Activated CD4-positive, alpha-beta T cell treated with anti-CD3 and anti-CD28 coated beads for 24 hours (primary cell): Measurements from ENCODE around the gene ATP23.

Experiments used
- DNase-seq, 2 donors: peaks; one replicate each; pipeline ENCODE4 v3.0.0-alpha.2; 2020; ENCODE audit warnings: low read depth in 2 of 2

The ATP23 gene

DNA sequence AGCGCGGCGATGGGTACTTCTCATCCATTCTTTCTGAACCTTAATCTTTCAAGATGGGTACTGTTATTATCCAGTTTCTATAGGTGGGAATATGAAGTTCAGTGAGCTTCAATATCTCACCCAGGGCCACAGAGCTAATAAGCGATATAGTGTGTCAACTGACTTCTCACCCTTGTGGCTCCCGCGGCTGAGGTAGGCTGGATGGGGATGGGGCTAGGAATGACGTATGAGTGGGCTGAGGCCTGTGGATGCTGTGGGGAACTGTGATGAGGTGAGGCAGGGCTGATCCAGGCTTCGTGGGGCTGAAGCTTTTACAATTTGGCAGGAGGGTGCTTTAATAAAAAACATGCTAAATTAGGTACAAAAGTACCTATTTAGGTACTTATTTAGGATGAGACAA is 32.9 kb upstream of the ATP23 start:
- DNase-seq, result no peak

DNA sequence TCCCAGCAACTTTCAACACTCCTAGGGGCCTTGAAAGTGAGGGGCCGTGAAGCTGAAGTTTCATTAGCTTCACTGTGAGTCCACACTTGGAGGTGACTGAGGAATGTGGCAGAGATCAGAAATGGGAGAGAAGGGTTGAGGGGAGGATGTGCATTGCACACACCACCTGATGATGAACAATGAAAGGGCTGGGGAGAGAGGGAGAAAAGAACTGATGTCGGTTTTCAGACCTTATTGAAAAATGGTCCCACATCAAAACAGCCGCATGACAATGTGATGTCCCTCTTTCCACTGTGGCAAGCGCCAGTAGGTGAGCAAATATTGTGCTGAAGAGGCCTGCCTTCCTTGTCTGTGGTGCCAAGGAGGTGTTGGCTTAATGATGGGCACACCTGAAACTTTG is 32.3 kb upstream of the ATP23 start:
- no peak for DNase-seq

DNA sequence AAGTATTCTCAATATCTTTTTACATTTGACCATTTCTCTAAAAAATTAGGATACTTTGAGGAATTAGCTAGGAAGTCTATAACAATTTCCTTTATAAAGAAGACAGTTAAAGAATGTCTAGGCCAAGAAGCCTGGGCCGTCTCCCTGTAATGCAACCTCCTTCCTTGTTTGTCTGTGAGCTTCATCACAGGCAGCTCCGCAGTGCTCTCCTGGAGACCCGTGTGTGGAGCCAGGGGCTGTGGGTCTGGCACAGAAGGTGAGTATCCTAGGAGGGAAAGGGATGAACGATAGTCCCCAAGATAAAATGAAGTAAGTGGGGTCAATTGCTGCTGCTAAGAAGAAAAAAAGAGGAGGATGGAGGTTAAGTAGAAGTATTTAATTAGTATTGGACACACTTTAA is 31.8 kb upstream of the ATP23 start:
- no peak for DNase-seq

DNA sequence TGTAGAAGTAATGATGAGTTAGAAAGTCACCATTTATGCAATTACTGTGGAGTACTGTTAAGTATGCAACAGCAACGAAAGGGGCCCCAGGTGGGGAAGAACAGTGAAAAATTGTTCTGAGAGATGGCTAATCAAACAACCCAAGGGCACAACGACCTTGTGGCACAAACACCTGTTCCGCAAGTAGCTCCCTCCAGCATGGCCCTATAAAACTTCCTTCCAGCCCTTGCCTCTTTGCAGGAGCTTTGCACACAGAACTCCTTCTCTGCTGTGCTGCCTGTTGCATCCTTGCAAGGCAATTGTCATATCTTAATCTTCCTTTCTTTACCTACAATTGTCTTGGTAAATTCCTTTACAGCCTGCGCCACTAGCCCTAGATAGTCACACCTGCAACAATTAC is 23.2 kb upstream of the ATP23 start:
- DNase-seq, result no peak

DNA sequence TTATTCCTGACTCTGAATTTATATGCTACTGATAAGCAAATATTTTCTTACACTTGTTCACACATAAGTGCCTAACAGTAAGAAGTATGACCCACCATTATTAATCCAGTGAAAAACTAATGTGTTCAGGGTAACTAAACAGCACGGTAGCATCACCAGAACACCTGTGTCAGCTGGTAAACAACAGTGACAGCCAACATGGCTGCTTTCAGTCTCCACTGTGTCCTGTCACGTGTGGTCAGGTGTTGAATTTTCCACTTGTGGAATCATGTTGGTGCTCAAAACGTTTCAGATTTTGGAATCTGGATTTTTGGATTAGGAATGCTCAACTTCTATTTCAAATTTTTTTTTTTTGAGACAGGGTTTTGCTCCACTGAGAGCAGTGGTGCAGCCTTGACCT is 14.3 kb upstream of the ATP23 start:
- DNase-seq, result no peak

DNA sequence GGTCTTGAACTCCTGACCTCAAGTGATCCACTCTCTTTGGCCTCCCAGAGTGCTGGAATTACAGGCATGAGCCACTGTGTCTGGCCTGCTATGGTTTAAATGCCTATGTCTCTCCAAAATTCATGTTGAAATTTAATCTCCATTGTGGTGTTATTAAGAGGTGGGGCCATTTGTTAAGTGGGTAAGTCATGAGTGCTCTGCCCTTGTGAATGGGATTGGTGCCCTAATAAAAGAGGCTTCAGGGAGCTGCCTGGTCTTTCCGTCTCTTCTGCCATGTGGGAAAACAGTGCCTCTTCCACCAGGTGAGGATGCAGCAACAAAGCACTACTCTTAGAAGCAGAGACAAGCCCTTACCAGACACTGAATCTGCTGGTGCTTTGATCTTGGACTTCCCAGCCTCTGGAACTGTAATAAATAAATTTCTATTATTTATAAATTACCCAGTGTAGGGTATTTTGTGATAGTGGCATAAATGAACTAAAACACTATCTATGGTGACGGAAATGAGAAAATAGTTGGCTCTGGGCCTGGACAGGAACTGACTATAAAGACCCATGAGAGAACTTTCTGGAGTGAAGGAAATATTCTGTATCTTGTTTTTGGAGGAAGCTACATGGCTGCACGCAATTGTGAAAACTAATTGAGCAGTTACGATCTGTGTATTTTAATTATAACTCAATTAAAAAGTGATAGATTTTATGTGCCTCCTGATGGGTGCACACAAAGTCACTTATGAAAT is 12.1 kb upstream of the ATP23 start:
- DNase-seq, result no peak

DNA sequence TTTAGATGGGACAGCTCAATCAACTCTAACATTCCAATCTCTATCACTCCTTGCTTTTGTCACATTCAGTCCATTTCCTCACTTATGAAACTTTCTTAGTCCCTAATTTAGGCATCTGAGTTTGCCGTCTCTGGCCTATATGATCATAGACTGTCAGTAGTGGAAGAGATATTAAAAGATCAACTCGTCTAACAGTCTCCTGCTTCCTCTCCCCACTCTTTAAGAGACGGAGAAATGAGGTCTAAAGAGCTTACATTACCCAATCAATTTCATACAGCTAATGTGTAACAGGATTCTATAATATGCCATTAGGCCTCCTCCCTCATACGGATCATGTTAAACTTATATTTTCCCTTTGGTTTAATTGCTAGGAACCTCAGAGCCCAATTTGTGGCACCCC is 6.5 kb upstream of the ATP23 start:
- no peak for DNase-seq

DNA sequence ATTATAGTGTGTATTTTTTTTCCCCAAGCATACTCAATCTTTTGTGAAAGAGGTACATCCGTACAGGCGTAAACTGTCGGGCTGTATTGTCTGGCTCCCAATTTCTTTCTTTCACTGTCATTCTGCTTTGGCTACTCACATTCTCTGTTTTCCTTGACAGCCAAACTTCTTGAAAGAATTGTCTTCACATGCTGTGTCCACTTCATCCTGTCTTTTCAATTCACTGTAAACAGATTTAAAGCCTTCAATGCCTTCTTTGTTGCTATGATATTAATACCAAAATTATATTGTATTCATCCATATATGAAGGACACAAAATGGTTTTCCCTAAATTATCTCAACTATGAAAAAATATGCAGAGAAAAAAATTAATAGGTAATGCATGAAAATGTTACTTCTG is 6.0 kb upstream of the ATP23 start:
- no peak for DNase-seq

DNA sequence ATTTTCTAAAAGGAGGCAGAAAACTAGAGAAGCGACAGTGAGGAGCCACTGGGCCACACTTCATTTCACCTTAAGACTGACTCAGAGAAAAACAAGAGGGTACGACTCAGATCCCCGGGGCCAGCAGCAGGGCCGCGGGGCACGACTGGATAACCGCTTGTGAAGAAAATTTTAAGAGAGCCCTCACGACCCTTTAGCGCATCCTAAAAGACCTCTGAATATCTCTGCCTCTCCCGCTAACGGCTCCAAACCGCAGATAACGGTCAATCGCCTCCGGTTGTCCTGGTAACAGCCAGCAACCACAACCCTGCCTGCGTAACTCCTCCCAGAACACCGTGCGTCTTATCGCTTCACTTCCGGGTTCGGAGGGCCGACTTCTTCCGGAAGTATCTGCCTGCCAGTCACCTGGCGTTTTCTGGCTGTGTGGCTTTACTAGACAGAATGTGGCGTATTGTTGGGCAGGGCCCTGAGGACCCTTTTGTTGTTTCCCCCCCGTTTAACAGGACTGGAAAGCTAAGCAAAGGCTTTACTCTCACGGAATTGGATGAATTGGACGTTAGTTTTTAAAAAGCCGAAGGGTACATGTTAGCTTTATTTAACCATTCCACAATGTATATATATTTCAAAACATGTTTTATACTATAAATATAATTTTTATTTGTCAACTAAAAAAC is 5.4 kb upstream of the ATP23 start:
- DNase-seq, result peak; percentile 78 to 83

DNA sequence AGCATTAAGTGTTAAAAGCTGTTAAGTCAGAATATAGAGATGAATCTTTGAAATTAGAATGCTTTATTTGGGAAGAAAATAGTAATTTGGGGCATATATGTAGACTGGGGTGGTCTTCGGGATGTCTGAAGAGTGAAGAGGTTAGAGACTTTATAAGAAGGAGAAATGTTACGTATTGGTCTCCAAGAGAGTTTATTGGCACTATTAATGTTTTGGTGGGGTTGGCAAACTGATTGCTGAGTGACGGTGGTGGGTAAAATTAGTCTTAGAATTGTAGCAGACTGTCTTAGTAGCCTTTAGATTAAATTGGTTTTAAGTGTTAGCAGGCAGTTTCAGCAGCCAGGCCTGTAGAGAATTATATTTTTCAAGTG is 4.9 kb upstream of the ATP23 start:
- no peak for DNase-seq

DNA sequence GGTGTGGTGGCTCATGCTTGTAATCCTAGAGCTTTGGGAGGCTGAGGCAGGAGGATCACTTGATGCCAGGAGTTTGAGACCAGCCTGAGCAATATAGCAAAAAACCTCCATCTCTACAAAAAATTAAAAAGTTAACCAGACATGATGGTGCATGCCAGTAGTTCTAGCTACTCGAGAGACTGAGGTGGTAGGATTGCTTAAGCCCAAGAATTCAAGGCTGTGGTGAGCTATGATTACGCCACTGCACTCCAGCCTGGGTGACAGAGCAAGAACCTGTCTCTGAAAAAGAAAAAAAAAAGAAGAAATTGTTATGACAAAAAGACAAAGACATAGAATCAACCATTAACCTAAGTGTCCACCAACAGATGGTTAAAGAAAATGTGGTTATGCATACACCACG is 2.1 kb upstream of the ATP23 start:
- DNase-seq, result no peak

DNA sequence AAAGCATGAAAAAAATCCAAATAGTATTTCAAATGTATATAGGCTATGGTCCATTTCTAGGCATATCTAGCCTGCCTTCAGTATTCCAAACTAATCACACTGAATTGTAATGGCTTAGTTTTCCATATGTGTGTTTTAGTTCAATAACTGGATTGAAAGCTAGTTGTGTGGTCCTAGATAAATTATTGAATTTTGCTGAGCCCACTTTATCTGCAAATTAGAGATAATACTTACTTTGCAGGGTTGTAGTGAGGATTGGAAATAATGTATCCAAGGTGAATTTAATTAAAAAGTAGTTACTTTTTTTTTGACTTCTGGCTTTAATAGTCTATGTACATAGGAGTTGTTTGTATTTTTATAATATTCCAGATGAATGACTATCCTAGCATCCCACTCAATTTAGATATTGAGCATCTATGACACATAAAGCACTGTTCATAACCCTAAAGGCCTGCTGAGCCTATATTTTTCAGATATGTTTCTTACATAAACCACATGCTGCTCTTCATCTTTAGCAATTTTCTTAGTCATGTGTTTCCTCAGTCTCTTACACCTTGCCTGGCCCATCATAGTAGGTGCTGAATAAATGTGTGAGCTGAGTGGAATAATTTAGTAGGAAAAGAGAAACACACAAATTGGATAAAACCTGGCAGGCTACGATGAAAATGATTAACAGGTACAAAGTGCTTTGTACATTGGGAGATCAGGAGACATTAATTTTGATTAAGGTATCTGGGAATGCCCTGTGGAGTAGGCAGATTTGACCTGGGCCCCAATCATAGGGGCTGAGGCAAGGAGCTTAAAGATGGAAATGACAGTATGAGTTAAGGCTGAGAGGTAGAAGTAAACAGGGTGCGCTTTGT is 1.1 kb upstream of the ATP23 start:
- no peak for DNase-seq

DNA sequence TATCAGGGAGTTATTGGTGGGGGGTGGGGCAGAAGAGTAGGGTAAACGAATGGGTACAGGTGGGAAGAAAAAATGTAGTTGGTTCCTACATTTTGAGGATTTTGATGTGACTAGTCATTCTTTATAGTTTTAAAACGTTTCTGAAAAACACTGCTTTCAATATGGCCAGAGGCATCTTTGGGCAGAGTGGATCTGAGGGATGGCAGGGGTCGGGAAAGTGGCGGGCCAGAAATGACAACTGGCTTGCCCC is 527 bp upstream of the ATP23 start:
- DNase-seq, result no peak

DNA sequence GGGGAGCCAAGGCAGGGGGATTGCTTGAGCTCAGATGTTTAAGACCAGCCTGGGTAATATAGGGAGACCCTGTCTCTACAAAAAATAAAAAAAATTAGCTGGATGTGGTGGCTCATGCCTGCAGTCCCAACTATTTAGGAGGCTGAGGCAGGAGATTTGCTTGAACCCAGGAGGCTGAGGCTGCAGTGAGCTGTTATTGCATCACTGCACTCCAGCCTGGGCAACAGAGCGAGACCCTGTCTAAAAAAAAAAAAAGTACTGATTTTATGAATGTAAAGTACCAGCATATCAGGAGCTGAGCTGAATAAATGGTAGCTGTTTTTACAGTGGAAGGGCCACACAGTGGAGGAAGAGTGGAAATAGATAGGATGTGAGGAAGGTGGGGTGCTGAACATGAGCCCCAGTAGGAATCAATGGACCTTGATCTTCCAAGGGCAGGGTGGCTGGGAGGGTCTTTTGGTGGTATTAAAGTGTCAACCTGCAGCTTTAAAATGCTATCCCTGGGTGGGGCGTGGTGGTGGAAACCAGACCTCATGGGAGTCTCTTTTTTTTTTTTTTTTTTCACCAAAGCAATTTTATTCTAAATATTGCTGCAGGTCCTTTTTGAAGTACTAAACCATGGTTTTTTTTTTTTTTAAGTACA is 2.2 kb downstream of the ATP23 start:
- no peak for DNase-seq

DNA sequence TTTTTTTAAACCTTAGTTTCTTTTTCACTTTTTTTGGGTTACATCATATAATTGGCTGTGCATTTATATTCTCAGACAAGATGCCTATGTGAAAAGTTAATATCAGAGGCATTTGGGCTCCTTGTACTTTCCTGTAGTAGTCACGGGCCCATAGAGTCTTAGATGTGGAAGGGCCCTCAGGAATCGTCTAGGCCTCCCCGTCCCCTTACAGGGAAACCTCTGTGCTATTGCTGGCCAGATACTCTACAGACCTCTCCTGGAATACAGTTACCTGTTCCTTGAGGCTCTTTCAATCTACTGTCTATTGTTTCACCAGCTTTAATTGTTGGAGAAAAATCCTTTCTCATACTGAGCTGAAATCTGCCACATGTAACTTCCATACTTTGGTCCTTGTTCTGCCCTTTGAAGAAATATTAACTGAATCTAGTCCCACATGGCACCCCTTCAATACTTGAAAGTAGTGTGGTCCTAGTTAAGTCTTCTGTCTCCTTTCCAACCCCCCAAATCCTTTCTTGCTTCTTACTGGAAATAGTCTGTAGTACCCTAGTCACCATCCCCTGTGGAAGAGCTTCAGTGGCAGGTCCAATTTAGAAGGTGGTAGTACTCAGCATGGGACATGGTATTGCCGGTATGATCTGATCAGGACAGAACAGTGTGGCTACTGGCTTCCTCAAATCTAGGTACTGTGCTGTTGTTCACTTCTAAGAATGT is 3.1 kb downstream of the ATP23 start:
- no peak for DNase-seq

DNA sequence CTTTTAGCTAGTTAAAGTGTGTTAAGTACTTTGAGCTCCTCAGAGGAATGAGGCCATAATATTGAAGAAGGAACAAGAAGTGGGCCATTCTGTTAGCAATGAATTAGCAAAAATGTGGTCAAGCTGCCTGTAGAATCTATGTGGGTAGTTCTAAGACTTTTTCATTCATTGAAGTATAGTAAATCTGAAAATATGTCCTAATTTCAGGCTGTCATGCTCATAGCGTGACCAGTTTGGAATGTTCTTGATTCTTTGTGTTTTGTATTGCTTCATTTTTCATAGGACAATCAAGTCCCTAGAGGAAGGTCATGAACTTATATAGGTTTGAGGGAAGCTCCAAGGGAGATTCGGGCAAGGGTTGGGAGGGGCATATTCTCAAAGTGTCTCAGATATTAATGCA is 11.4 kb downstream of the ATP23 start:
- DNase-seq, result no peak

DNA sequence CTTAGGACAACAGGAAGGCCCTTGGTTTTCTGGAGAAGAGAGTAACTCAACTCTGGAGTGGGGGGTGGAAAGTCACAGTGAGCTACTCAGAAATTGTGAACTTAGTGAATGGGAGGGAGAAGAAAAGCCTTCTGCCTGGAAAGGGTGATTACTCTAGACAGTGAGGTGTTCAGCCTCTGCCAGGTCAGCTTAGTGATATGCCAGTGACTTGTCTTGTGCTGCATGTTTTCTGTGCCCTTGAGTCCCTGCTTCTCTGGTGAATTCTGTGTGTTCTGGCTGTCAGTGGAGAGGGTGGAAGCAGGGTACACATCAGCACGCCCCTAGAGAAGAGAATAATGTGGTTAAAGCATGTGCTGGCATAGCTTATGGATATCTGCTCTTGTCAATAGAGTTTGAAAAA is 13.4 kb downstream of the ATP23 start:
- DNase-seq, result no peak

DNA sequence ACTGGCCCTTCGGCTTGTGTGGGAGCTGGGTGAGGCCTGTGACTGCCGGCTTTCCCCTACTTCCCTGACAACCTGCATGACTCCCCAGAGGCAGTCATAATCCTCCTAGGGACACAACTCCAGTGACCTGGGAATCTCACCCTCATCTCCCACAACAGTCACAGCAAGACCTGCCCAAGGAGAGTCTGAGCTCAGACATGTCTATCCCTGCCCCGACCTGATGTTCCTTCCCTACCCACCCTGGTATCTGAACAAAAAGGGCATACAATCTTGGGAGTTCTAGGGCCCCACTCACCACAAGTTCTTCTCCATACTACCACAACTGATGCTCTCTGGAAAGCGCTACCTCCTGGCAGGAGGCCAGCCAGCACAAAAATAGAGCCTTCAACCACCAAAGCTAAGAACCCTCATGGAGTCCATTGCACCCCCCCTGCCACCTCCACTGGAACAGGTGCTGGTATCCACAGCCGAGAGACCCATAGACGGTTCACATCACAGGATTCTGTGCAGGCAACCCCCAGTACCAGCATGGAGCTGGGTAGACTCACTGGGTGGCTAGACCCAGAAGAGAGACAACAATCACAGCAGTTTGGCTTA is 16.8 kb downstream of the ATP23 start:
- no peak for DNase-seq

DNA sequence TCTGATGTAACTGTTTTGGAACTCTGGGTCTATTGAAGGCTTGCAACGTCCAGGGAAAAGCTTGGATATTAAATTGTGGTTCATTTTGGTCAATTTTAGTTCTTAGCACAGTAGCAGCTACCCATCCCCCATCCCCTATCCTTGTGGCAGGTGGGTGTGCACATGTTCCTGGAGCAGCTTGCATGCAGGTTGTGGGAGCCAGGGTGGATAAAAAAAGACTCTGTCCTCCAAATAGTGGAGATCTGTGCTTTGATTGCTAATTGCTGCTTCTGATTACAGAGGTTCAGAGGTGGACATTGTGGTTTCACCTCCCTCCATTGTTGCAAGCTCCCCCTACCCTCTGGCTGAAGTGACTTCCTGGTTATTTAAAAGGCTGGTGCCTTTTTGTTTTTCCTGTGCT is 23.1 kb downstream of the ATP23 start:
- no peak for DNase-seq

DNA sequence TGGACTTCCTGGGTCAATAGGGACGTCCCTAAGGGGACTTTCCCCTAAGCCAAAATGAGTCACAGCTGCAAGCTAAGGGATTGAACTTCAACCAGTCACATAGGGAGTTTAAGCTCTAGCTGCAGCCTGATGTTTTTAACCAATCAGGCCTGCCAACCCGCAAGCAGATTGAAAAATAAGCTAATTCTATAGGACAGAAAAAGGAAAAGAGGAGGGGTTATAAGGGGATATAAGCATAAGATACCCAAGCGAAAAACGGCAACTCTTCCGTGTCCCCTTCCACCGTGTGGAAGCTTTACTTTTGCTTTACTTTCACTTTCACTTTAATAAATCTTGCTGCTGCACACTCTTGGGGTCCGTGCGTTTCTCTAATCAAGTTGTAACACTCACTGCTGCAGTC is 24.4 kb downstream of the ATP23 start:
- DNase-seq, result no peak

DNA sequence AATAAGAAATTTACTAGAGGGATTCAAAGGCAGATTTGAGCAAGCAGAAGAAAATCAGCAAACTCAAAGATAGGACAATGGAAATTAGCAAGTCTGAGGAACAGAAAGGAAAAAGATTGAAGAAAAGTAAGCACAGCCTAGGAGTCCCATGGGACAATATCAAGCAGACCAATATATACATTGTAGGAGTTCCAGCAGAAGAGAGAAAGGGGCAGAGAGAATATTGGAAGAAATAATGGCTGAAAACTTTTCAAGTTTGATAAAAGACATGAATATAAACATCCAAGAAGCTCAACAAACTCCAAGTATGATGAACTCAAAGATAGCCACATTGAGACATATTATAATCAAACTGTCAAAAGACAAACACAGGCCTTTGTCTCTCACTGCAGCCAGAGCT is 25.2 kb downstream of the ATP23 start:
- no peak for DNase-seq
